Panc1 (cell line): ENCODE measurements around the gene FUOM.

Experiments
- TF ChIP-seq, protein P1 (sequence below): fragments of 450-650 bp; IDR thresholded peaks from 2 replicates; pipeline ENCODE4 v1.5.1; 2017; ENCODE audit warnings: mild to moderate bottlenecking
- TF ChIP-seq, protein P2 (sequence below), 2 experiments: IDR thresholded peaks; 2 replicates each; pipeline ENCODE4 v1.6.1; 2011 to 2012; ENCODE audit warnings: low read depth in 2 of 2, control low read depth in 1 of 2, low read length in 1 of 2, mild to moderate bottlenecking in 1 of 2, moderate library complexity in 1 of 2; ENCODE audit not compliant: insufficient read depth in 1 of 2

DNA sequence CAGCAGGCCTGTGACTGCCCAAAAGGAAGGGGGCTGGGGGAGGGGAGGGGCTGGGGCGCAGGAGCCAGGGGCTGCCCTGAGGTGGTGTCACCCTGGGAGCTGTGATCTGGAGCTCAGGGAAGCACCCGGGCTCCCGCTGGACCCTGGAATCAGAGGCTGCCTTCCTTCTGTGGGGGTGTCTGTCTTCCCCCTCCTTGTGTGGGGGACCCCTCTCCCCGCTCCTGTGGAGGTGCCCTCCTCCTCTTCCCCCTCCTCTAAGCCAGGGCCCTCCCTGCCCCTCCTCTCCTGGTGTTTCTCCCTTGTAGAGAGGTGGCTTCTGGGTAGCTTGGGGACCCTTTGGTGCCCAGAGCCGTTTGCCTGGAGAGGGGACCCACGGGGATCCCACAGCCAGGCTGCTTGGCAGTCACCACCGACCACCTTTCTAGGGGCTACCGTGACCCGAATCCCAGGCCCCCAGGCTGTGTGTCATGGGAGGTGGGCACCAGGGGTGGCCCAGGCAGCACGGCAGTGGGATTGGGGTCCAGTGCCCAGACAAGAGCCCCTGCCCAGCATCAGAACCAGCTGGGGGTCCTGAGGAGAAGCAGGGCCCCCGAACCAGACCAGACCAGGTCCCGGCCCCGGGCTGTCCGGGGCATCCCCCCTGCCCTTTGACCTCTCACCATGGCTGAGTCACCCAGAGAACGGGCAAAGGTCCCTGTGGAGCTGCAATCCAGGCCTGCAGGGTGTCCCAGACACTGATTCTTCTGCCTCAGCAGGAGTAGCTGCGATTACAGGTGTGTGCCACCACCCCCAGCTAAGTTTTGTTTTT lies 9.9 kb downstream of the FUOM start:
- TF ChIP-seq, protein P1, sequence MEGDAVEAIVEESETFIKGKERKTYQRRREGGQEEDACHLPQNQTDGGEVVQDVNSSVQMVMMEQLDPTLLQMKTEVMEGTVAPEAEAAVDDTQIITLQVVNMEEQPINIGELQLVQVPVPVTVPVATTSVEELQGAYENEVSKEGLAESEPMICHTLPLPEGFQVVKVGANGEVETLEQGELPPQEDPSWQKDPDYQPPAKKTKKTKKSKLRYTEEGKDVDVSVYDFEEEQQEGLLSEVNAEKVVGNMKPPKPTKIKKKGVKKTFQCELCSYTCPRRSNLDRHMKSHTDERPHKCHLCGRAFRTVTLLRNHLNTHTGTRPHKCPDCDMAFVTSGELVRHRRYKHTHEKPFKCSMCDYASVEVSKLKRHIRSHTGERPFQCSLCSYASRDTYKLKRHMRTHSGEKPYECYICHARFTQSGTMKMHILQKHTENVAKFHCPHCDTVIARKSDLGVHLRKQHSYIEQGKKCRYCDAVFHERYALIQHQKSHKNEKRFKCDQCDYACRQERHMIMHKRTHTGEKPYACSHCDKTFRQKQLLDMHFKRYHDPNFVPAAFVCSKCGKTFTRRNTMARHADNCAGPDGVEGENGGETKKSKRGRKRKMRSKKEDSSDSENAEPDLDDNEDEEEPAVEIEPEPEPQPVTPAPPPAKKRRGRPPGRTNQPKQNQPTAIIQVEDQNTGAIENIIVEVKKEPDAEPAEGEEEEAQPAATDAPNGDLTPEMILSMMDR: no peak
- TF ChIP-seq, protein P2, sequence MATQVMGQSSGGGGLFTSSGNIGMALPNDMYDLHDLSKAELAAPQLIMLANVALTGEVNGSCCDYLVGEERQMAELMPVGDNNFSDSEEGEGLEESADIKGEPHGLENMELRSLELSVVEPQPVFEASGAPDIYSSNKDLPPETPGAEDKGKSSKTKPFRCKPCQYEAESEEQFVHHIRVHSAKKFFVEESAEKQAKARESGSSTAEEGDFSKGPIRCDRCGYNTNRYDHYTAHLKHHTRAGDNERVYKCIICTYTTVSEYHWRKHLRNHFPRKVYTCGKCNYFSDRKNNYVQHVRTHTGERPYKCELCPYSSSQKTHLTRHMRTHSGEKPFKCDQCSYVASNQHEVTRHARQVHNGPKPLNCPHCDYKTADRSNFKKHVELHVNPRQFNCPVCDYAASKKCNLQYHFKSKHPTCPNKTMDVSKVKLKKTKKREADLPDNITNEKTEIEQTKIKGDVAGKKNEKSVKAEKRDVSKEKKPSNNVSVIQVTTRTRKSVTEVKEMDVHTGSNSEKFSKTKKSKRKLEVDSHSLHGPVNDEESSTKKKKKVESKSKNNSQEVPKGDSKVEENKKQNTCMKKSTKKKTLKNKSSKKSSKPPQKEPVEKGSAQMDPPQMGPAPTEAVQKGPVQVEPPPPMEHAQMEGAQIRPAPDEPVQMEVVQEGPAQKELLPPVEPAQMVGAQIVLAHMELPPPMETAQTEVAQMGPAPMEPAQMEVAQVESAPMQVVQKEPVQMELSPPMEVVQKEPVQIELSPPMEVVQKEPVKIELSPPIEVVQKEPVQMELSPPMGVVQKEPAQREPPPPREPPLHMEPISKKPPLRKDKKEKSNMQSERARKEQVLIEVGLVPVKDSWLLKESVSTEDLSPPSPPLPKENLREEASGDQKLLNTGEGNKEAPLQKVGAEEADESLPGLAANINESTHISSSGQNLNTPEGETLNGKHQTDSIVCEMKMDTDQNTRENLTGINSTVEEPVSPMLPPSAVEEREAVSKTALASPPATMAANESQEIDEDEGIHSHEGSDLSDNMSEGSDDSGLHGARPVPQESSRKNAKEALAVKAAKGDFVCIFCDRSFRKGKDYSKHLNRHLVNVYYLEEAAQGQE (IDR thresholded peaks at IDR 0.05; ENCODE audit: insufficient read depth in 1 of 2, low read depth in 2 of 2, low read length in 1 of 2): no peak
